ENCODE results near the gene ADNP2. TPM values are rescaled to one million over a fixed set of nuclear protein-coding genes. Genes with fewer than 3 reads are reported as not detected.

ADNP2 gene
- total and polyA plus RNA-seq, 2 donors (not counting 3 experiments of a cell fraction or from before 2014, with no cell fraction given): 10.2 to 20.6 TPM

- intact Hi-C loops (cut with micrococcal nuclease) (loop anchor here (1.0 to 5.0 kb wide), 2 partner anchors 99 to 126 kb away; partner anchors contain the start of gene RBFA), dilution Hi-C loops (cut with MboI; ENCODE audit: extremely low pct_ligation_motif_present, low sequenced_read_pairs) (no loop called here)
- no peak overlapping the region for H3K4me3 ChIP-seq (replicated peaks in 1 of 3; ENCODE audit: insufficient read depth in 1 of 3, low read depth in 1 of 3, low read length in 3 of 3)
- no peak overlapping the region for H3K27ac ChIP-seq (ENCODE audit: insufficient read depth, low read depth, low read length)
- no peaks in the 10 kb centered on the region for H3K79me2 ChIP-seq (ENCODE audit: control insufficient read depth, insufficient read depth, low read length)
- TF ChIP-seq FOS (IDR thresholded peaks at IDR 0.05; ENCODE audit: borderline replicate concordance, insufficient read depth, low read length) (no peak), MYC (IDR thresholded peaks at IDR 0.05; ENCODE audit: low read depth, low read length) (no peak), POLR2AphosphoS5 (IDR thresholded peaks at IDR 0.05; ENCODE audit: insufficient read depth, low read depth, low read length) (no peak), GATA2 (IDR thresholded peaks at IDR 0.05; ENCODE audit: insufficient read depth, insufficient read length, low read depth, low read length) (no peak), POLR2A (IDR thresholded peaks at IDR 0.05; ENCODE audit: low read depth, low read length) (no peak), CTCF (IDR thresholded peaks at IDR 0.05; ENCODE audit: extremely low read depth in 1 of 2, insufficient read depth in 1 of 2, low read depth in 1 of 2, low read length in 2 of 2) (peak; percentile 88 to 90), JUN (IDR thresholded peaks at IDR 0.05; ENCODE audit: borderline replicate concordance, insufficient read depth, insufficient read length, low read depth) (no peak), EZH2 (IDR thresholded peaks at IDR 0.05; ENCODE audit: borderline replicate concordance, low read depth, low read length, severe bottlenecking) (no peak)
- no peaks in the 10 kb centered on the region for H3K27me3 ChIP-seq (ENCODE audit: control insufficient read depth in 2 of 2, insufficient read depth in 2 of 2, low read length in 2 of 2)
- DNase-seq (ENCODE audit: low read depth, low spot score) (peak; percentile 70), FAIRE-seq (peak; percentile 93)
- H3K9ac ChIP-seq (replicated peaks; ENCODE audit: extremely low read depth, insufficient read depth, low read length): no peak overlapping the region
- H3K36me3 ChIP-seq (ENCODE audit: control insufficient read depth in 2 of 2, extremely low read depth in 1 of 2, insufficient read depth in 2 of 2, low read length in 2 of 2): no peaks in the 10 kb centered on the region
- no TSS peak for BruUV-seq (replicated peaks)
- no peaks in the 10 kb centered on the region for H3K9me3 ChIP-seq (replicated peaks; ENCODE audit: control insufficient read depth, insufficient read depth, low read length)
- ChIA-PET CTCF (interaction anchor here (0.6 to 5.7 kb wide), 11 partner anchors 12 to 123 kb away, joined by 3 to 63 read pairs (median 6); partner anchors contain the start of gene PARD6G), POLR2A (no interaction called here)
- H2AFZ ChIP-seq (ENCODE audit: low read depth, low read length): no peak overlapping the region
- no peaks in the 10 kb centered on the region for H3K9me1 ChIP-seq (replicated peaks; ENCODE audit: control insufficient read depth, extremely low read depth, insufficient read depth, low read length)
- H3K4me2 ChIP-seq (ENCODE audit: insufficient read depth, low read length): no peak overlapping the region
- no peaks in the 10 kb centered on the region for H4K20me1 ChIP-seq (replicated peaks; ENCODE audit: control insufficient read depth, extremely low read depth, insufficient read depth, low read length)
- H3K4me1 ChIP-seq (ENCODE audit: control insufficient read depth, extremely low read depth, insufficient read depth, low read length): no peaks in the 10 kb centered on the region
These were observed 48.8 kb downstream of the ADNP2 start for GRCh38 chr18:80157708-80158343.
